ENCODE results near the gene RDH14.

The RDH14 gene

DNA sequence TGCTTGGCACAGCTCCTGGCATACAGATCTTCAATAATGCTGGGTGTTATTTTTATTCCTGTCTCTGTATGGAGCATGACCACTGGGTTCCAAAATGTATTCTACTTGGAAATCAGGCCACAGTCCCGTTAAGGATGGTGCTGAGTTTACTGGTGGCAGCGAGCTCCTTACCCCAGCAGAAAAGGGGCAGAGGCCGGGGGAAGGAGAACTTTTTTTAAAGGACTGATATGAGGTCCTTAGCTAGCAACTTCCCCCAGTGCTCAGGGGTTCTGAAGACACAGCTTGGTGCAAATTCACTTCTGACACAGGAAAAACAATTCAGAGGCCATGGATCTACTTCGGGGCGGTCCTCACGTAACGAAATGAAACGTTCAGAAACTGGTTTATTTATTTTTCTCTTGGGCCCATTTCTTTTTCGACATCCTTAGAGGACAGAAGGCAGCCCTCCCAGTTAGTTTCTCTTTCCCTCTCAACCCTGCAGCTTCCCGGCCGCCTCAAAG lies 872 bp downstream of the RDH14 start:
- DNase-seq = peak in 1 of 2 experiments; percentile 5

DNA sequence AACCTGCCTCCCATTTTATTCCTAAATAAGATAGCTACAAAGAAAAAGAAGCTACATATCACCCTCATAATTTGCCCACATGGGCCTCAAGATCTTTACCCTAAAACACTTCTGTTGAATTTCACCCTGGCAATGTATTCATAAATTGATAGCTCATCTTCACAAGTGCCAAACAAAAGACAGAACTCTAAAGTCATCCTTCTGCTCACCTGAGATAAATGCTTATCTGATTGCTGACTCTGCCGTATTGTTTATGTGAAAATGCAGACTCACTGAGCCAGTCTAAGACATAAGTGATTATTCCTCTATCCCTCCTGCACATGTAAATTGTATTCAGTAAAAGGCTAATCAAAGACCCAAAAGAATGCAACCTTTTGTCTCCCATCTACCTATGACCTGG lies 2.0 kb downstream of the RDH14 start:
- no peak for DNase-seq

DNA sequence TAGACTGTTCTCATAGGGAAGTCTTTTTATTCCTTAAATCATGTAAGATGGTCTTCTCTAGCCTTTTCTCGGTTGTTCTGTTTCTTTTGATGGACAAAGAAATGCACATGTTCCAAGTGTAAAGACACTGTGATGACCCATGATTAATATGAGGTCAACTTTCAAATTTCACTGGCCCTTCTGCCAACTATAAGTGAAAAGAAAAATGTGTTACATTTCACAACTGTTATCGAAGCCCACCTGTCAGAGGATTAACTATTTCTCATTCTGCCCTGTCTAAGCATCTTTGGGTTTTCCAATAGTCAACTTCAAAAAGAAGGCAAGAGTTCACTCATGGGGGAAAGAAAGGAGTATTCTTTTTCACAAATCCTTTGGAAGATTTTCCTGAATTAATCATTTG lies 3.3 kb downstream of the RDH14 start:
- DNase-seq = no peak

DNA sequence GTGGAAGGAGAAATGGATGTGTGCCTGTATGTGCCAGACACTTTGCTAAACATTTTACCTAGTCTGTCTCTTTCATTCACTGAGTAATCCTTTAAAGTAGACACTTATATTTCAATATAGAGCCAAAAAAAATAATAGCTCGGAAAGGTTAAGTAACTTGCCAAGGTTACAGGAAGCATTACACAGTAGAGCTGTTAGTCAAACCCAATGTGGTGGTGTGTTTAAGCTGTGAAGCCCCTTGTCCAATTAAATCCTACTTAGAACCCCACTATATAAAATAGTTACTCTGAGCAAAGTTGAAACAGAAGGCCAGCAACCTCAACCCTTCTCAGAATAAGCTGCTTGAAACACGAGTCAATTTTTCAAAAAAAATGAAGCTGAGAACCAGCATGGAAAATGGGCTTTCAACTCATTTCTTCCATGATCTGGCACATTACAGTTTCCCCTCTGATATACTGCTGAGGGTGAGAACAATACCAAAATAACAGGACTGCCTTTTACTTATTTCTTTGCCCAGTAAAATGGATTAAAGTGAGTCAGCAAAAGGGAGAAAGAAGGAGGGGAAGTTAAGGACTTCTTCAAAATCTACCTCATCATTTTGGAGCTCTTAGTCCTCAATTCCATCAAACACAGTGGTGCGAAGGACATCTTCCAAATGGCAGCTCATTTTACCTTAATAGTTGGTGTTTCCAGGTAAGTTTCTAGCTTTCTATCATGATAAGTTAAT lies 7.9 kb downstream of the RDH14 start:
- no peak for DNase-seq

DNA sequence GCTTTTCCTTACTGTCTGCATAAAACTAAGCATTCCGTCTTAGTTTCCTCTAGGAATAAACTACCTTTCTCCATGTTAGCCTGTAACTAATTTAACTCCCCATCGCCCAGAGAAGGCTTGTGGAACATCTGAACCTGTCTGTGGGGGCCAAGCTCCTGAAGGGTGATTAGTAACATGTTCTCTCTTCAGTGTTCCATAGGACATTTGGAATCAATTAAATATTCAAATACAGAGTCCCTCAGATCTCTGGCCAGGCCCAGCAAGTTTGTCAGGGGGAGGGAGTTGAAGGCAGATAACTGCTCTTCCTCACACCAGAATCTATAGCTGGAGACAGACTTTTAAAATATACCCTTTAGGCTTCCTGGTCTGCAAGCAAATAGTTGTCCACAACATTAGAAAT lies 8.8 kb downstream of the RDH14 start:
- DNase-seq = no peak

DNA sequence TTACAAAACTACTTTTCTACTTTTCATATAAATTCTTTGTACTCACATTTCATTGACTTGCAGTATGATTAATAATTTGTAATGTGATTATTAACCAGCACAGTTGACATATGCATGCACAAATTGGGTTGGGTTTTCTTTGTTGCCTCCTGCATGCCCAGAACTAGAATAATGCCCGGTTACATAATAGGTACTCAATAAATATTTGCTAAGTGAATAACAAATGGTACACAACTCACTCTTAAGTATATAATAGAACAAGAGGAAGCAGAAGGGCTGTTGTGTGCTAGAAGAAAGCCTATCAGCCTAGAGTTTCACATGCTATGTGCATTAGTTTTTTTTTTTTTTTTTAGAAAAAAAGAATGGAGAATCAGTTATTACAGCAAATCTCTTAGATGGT lies 9.3 kb downstream of the RDH14 start:
- no peak for DNase-seq

DNA sequence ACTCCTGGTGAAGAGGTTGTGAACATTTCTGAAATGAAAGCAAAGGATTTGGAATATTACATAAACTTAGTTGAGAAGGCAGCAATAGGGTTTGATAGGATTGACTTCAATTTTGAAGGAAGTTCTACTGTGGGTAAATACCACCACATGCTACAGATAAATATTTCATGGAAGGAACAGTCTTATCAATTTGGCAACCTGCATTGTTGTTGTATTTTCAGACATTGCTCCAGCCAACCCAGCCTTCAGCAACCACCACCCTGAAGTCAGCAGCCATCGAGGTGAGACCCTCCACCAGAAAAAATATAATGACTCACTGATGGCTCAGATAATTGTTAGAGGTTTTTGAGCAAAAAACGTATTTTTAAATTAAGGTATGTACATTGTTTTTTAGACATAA lies 10.0 kb downstream of the RDH14 start:
- DNase-seq = no peak

DNA sequence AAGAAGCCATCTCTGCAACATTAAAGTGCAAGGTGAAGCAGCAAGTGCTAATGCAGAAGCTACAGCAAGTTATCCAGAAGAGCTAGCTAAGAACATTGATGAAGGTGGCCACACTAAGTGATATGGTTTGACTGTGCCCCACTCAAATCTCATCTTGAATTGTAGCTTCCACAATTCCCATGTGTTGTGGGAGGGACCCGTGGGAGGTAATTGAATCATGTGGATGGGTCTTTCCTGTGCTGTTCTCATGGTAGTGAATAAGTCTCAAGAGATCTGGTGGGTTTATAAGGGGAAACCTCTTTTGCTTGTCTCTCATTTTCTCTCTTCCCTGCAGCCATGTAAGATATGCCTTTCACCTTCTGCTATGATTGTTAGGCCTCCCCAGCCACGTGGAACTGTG lies 11.4 kb downstream of the RDH14 start:
- no peak for DNase-seq

DNA sequence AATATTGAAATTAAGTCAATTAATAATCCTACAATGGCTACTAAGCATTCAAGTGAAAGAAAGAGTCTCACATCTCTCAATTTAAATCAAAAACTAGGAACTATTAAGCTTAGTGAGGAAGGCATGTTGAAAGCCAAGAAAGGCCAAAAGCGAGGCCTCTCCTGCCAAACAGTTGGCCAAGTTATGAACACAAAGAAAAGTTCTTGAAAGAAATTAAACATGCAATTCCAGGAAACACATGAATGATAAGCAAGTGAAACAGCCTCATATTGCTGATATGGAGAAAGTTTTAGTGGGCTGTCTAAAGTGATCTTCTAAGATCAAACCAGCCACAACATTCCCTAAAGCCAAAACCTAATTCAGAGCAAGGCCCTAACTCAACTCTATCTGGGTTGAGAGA lies 11.8 kb downstream of the RDH14 start:
- no peak for DNase-seq

DNA sequence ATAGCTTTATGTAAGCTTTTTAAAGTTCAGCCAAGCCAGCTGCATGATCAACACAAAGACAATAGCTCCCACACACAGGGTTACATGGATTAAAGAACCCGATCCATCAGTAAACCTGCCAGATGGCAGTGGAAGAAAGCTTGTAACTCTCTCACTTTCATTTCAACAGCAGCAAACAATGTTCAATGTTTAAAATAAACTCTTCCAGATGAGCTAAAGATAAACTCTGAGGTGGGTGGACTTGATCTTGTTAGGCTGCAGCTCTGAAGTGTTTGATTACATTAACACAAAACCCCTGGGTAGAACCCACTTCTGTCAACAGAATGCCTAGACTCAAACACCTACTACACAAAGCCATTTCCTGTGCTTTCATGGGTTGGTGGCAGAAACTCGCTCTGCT lies 13.9 kb downstream of the RDH14 start:
- DNase-seq = no peak

DNA sequence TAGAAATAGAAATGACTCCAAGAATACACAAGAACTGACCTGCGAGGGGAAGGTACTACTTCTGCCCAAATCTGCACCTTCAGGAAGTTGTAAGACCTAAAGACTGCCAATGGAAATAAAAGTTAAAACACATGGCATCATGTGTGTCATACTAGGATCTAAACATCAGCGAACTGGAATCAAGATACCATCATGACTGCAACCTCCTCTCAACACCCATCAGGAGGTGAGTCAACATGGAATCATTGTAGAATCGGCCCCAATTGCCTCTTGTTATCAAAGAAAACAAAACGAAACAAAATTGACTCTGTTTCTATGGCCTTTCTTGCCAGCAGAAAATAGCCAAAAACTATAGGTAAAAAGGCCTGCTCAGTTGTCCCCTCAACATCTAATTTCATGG lies 15.1 kb downstream of the RDH14 start:
- DNase-seq = no peak

DNA sequence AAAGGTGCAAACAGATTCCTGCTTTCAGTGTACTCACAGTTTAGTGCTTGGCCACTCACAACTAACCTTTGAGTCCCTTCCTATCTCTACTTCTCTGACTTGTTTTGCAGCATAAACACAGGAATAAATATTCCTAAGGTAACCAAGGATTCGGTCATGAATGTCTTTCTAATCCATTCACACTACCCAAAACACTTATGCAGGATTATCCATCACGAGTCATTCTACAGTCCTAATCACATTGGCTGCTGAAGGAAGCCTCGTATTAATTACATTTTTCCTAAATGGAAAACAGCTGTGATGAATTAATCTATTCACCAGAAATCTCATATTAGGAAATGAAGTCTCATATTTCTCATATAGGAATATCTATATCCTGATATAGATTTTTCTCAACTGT lies 16.3 kb downstream of the RDH14 start:
- DNase-seq = no peak

DNA sequence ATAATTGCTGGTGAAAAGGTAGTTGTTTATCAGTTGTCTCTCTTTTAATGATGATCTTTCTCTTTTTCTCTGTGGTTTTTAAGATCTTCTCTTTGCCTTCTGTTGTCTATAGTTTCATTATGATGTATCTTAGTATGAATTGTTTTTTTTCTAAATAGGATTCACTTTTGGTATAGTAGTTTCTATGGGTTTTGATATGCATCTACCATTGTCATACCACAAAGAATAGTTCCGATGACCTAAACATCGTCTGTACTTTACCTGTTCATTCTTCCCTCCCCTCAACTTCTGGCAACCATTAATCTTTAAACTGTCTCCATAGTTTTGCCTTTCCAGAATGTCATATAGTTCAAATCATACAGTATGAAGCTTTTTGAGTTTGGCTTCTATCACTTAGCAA lies 19.6 kb downstream of the RDH14 start:
- DNase-seq = no peak

DNA sequence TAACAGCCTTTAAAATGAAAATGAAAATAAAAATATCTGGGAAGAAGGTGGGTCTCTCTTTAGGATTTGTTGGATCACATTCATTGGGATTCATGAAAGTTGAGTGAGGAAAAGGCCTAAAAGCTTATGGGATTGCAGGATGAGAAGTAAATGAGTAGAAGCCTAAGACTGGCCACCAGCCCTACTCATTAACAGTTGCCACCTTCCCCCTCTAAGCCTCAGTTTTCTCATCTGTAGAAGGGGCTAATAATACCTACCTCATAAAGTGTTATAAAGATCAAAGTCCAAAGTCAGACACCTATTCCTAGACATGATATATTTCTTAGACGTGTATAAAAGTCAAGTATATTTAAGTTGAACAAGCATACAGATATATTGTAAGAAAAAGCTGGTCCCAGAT lies 23.8 kb downstream of the RDH14 start:
- no peak for DNase-seq

DNA sequence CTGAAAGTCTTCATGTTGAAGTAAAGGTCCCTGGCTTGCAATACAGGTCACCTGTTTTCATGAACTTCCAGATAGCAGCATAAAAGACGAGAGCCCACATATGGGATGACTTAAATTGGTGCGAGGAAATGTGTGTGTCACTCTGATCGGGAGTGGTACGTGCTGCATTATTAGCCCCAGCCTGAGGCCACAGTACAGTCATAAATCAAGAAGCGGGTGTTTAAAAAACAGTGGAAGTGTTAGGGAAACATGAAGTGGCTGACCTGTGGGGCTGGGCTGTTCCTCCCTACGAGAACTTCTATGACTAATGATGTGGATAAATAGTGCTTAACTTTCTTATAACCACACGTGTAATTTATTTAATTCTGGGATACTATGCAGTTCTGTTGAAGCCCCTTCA lies 24.4 kb downstream of the RDH14 start:
- no peak for DNase-seq

DNA sequence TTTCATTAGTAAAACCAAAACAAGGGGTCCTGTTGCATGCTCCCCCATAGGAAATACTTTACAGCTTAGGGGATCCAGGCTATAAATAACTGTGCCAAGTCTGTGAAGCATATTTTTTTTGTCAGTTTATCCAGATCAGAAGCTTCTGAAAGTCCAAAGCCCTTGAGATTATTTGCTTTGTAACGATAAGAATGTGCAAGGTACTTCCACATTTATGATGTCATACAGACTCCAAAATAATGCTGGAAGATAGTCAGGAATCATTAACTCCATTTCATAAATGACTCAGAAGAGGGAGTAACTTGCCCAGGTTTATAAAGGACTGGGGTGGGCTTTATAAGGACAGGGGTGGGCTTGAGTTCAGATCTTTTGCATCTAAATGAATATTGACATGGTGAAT lies 29.3 kb downstream of the RDH14 start:
- DNase-seq = no peak

DNA sequence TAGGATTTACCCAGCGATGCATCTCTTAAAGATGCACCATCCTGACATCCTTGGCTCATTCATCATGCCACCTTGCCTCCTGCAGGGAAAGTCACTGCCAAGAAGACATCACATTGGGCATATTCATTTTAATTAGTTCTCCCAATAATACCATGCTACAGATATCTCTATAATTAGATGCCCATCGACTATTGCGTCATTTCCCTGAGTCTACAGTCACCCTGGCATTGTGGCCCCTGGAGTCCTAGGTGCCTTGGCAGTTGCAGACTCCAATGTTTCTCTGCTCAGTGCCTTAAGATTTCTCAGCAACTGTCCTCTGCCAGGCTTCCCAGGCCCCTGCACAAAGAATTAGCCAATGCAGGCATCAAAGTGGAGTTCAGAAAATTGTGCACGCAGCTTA lies 32.6 kb downstream of the RDH14 start:
- no peak for DNase-seq

DNA sequence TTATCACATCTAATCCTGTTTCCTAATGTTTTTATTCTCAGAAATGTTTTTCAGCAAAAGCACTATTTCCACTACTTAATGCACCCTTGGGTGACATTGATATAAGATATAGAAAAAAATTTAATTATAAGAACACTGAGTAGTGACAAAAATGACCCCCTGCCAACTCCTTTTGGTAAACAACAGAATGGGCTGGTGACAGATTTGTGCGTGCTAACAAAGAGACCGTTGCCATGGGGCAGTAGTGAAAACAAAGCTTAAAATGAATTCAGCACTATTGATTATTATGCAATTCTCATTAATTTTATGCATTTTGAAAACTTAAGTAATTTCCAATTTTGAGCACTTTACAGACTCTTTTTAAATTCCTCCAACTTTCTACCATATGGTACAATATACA lies 33.1 kb downstream of the RDH14 start:
- DNase-seq = no peak

DNA sequence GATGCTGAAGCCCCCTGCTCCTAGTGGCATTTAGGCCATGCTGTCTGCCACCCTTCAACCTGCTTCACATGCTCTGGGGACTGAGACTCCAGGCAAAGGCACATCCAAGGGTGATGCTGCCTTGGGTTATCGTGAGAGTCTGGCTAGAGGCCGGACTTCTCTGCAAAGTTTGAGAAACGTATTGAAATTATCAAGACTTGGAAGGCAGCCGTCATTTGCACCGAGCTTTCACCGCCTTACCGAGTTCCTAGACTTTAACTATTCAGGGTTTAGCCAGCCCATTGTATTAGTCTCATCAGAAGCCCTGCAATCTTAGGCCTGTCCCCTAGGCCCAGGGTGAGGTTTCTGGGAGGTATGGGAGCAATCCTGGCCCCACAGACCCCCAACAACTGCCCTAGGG lies 34.0 kb downstream of the RDH14 start:
- DNase-seq = no peak

DNA sequence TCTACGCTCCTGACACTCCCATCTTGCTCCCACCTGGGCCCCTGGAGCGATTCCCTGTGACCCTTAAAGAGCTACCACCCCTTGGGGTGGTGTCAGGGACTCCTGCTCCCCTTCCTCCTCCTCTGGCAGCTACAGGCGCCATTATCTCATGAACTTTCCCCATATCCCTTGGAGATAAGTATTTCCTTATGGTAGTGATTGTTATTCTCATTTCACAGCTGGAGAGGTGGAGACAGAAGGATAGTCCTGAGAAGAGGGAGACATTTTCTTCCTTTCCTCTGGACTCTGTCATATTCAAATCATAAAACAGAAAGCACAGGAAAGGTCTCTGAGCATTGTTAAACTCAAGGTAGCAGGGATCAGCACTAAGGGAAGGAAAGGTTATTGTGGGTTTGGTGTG lies 34.6 kb downstream of the RDH14 start:
- DNase-seq = no peak

DNA sequence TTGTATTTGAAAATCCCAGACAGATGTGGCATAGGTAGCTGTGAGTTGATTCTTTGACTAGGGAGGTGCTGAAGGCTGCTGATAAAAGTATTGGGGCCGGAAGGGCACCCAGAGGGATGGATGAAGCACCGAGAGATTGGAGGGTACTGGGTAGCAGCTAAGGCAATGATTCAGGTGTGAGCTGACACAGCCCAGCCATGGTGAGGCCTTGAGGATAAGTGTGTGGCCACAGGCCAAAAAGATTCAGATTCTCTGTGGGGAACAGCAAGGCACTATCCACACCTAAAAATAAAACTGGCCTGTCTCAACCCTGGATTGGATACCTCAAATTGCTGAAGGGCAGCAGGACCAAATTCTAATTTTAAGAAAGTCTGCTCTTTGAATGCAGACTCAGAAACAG lies 35.2 kb downstream of the RDH14 start:
- no peak for DNase-seq

DNA sequence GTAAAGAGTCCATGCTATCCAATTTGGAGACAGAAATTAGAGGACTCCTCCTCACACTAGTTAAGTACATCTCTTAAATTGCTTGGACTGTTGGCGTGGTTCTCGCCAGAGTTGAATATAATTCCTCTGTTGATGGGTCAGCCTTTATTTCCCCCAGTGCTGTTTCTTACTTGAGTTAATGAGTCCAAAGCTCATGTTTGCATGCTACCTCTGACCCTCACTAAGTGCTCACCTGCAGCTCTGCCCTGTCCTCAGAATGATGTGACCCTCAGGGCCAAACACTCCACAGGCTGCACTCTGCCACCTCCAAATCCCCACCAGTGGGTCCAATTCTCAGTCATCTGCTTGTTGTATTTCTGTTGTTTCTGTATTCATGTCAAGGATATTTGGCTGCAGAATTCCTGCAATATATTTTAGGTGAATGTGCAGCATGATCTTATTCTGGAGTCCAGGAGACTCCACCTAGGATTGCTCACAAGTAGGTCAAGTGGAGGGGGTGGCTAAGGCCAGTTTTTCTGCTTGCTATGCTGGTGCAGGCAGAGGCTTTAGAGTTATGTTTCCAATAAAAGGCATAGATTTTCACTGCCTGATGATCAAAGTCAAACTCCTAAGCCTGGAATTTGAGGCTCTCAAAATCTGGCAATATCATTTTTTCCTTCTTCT lies 37.8 kb downstream of the RDH14 start:
- no peak for DNase-seq

DNA sequence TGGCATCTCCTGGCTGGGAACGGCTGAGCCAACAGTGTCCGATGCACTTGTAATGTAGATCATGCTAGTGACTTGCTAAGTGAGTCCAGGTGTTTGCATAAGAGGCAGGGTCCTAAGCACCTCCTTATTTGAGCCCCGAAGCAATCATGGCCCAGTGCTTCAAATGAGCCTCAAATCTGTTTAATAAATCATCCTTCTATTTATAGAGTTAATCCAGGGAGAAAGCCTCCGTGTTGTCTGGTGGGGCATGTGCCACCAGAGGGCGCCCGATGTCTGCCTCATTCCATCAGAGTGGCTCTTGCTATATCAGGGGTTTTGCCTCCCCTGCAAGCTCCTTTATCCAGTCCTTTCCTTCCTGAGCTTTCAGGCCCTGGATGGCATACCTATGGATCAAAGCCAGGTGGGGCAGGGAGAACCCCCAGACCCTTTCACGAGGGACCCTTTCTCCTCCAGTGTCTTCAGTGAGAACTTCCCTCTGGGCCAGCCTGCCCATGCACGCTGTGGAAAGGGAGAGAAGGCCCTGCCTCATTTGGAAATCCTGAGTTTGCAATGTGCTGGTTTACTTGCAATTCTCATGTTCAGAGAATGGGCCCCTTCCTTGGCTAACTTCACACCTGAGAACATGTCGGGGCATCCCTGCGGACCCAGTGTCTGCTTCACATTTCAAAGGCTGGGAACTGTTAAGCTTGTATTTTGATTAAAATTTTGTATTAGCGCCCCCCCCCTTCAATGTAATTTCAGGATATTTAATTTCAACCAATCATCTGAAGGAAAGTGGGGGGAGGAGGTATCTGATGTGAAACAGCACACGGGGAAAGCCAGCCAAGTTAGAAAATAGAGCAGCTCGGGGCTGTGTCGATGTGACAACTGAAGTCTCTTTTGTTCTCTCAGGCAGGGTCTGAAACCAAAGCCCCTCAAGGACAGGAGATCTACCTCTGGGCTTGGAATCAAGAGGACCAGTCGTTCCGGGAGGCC lies 39.7 kb downstream of the RDH14 start:
- DNase-seq = peak; percentile 79 to 81
